PC-9 (cell line): ENCODE results near the gene ALAD. TPM values are rescaled to one million over a fixed set of nuclear protein-coding genes. Genes with fewer than 3 reads are reported as not detected.
"Not testable (repeated sequence)": the region's sequence is repeated elsewhere in the genome, so short reads cannot be mapped to it uniquely, and the experiment has no call there.

Source experiments
- BruUV-seq: library from RNA; stranded (reverse); fragments of 400-500 nt; replicated peaks from 2 replicates; lab custom pipeline; 2021; lab: Mats Ljungman, UMichigan
- CTCF ChIA-PET: fragments of 300-600 bp; sonication (Branson Sonifier 250); formaldehyde crosslinking; loops from one replicate; lab custom pipeline; 2022; ENCODE audit warnings: antibody characterized with exemption; lab: Charles Lee
- POLR2A ChIA-PET: fragments of 300-600 bp; sonication (Branson Sonifier 250); formaldehyde crosslinking; loops from one replicate; lab custom pipeline; 2022; ENCODE audit warnings: antibody characterized with exemption; ENCODE audit not compliant: unreplicated experiment; lab: Charles Lee
- DNase-seq, 2 experiments: peaks; one replicate each; pipeline versions ENCODE4 v3.0.0 to v3.0.0-alpha.2; 2015 to 2022; ENCODE audit warnings: mixed read lengths in 1 of 2
- H2AFZ ChIP-seq: fragments of 200-600 bp; sonication (generic); 2 replicates; pipeline ENCODE4 v1.8.1; 2017; ENCODE audit warnings: antibody characterized with exemption
- H3F3A ChIP-seq: fragments of 200-600 bp; sonication (generic); 2 replicates; pipeline ENCODE4 v1.8.1; 2017; ENCODE audit warnings: antibody characterized with exemption, mild to moderate bottlenecking, low read depth; ENCODE audit not compliant: insufficient read depth
- H3K27ac ChIP-seq: fragments of 200-600 bp; sonication (generic); 2 replicates; pipeline ENCODE4 v1.6.1; 2016; ENCODE audit warnings: mixed run types
- H3K27me3 ChIP-seq: fragments of 200-600 bp; sonication (generic); 2 replicates; pipeline ENCODE4 v1.6.1; 2016; ENCODE audit warnings: low read depth, mixed run types; ENCODE audit not compliant: insufficient read depth
- H3K36me3 ChIP-seq: fragments of 200-600 bp; sonication (generic); 2 replicates; pipeline ENCODE4 v1.6.1; 2016; ENCODE audit warnings: low read depth, mixed run types
- H3K4me1 ChIP-seq: fragments of 200-600 bp; sonication (generic); replicated peaks from 2 replicates; pipeline ENCODE4 v1.6.1; 2016; ENCODE audit warnings: mixed run types; ENCODE audit not compliant: insufficient read depth
- H3K4me2 ChIP-seq: fragments of 200-600 bp; sonication (generic); 2 replicates; pipeline ENCODE4 v1.6.1; 2017; ENCODE audit warnings: mixed run types
- H3K4me3 ChIP-seq: fragments of 200-600 bp; sonication (generic); 2 replicates; pipeline ENCODE4 v1.6.1; 2016; ENCODE audit warnings: mixed run types
- H3K79me2 ChIP-seq: fragments of 200-600 bp; sonication (generic); 2 replicates; pipeline ENCODE4 v1.6.1; 2017; ENCODE audit warnings: low read depth, mixed run types
- H3K9me2 ChIP-seq: fragments of 200-600 bp; sonication (generic); 2 replicates; pipeline ENCODE4 v1.8.1; 2017; ENCODE audit warnings: mild to moderate bottlenecking; ENCODE audit not compliant: insufficient read depth
- H3K9me3 ChIP-seq: fragments of 200-600 bp; sonication (generic); 2 replicates; pipeline ENCODE4 v1.8.1; 2016; ENCODE audit warnings: low read depth; ENCODE audit not compliant: insufficient read depth
- H4K20me1 ChIP-seq: fragments of 200-600 bp; sonication (generic); 2 replicates; pipeline ENCODE4 v1.8.1; 2017; ENCODE audit not compliant: insufficient read depth
- CTCF ChIP-seq: fragments of 200-600 bp; sonication (generic); conservative IDR thresholded peaks from 2 replicates; pipeline ENCODE4 v1.6.1; 2017; ENCODE audit warnings: mixed run types, antibody characterized with exemption, mild to moderate bottlenecking, moderate library complexity
- EZH2 ChIP-seq: fragments of 200-600 bp; sonication (generic); IDR thresholded peaks from 2 replicates; pipeline ENCODE4 v1.8.0; 2017; ENCODE audit warnings: antibody characterized with exemption, low read depth
- intact Hi-C: fragments of 100-400 bp; cut with micrococcal nuclease; formaldehyde crosslinking; loops from one replicate; pipeline ENCODE4 v1.10.0; 2022; ENCODE audit not compliant: unreplicated experiment
- total RNA-seq: library from RNA; stranded (reverse); gene quantifications from 2 replicates; pipeline ENCODE4 v1.2.3, GENCODE V29; 2021

ALAD gene
- total RNA-seq, 1 experiment from 2014 or later = 42.7 TPM

- intact Hi-C loops = loop anchor here (1.0 kb wide), 1 partner anchor 19 kb away; the partner anchor contains the start of gene ALAD
- peak overlapping the region; percentile 25; the same call in 1 of the 2 replicates for H2AFZ ChIP-seq
- no peaks in the 10 kb centered on the region for H3K36me3 ChIP-seq
Measured at GRCh38 chr9:113381909-113382411, 19.1 kb downstream of the ALAD start.

GRCh38 chr9:113381441-113381840 is 19.6 kb downstream of the ALAD start:
- H3F3A ChIP-seq = peaks cover 11% of the 10 kb centered on the region; the same call in 1 of the 2 replicates
- H3K27me3 ChIP-seq, H2AFZ ChIP-seq, DNase-seq, POLR2A ChIA-PET, H3K9me3 ChIP-seq, intact Hi-C loops, H3K36me3 ChIP-seq, H3K79me2 ChIP-seq, H4K20me1 ChIP-seq, H3K4me3 ChIP-seq, BruUV-seq, H3K9me2 ChIP-seq: not testable (repeated sequence)
- CTCF ChIA-PET = interaction anchor here (0.6 kb wide), 1 partner anchor 20 kb away, joined by 4 read pairs; the partner anchor contains the start of gene ALAD
- H3K4me2 ChIP-seq = peak overlapping the region; percentile 66
- H3K27ac ChIP-seq = peak overlapping the region; percentile 91
- peaks cover 33% of the 10 kb centered on the region for H3K4me1 ChIP-seq

More at GRCh38 chr9:113381909-113382411, 19.1 kb downstream of the ALAD start:
- H3K9me3 ChIP-seq = no peaks in the 10 kb centered on the region
- H3K79me2 ChIP-seq = no peaks in the 10 kb centered on the region
- no TSS peak for BruUV-seq
- H3K27me3 ChIP-seq = no peaks in the 10 kb centered on the region
- ChIA-PET POLR2A (no interaction called here), CTCF (interaction anchor here (0.6 kb wide), 1 partner anchor 19 kb away, joined by 4 read pairs; the partner anchor contains the start of gene ALAD)
- peak overlapping the region; percentile 91 for H3K27ac ChIP-seq
- H3F3A ChIP-seq = peaks cover 11% of the 10 kb centered on the region; the same call in 1 of the 2 replicates
- no peaks in the 10 kb centered on the region for H4K20me1 ChIP-seq
- DNase-seq = peak; percentile 67 to 74
- no peaks in the 10 kb centered on the region for H3K9me2 ChIP-seq
- peaks cover 33% of the 10 kb centered on the region for H3K4me1 ChIP-seq
- TF ChIP-seq EZH2 = no peak
- no peak for TF ChIP-seq CTCF
- no peak overlapping the region for H3K4me3 ChIP-seq
- peak overlapping the region; percentile 66 for H3K4me2 ChIP-seq

- BruUV-seq = no TSS peak
- peak overlapping the region; percentile 66 for H3K4me2 ChIP-seq
- no peaks in the 10 kb centered on the region for H3K9me2 ChIP-seq
- ChIA-PET POLR2A (no interaction called here), CTCF (no interaction called here)
- H3K4me1 ChIP-seq = peaks cover 33% of the 10 kb centered on the region
- no peaks in the 10 kb centered on the region for H4K20me1 ChIP-seq
- no peak overlapping the region for H3K4me3 ChIP-seq
- peak; percentile 60 to 72 for DNase-seq
- no peaks in the 10 kb centered on the region; the same call in 1 of the 2 replicates for H3K79me2 ChIP-seq
- H3K27me3 ChIP-seq = no peaks in the 10 kb centered on the region
- H3K36me3 ChIP-seq = no peaks in the 10 kb centered on the region
- TF ChIP-seq EZH2 (no peak), CTCF (no peak)
- H3F3A ChIP-seq = peaks cover 11% of the 10 kb centered on the region; the same call in 1 of the 2 replicates
- peak overlapping the region; percentile 30; the same call in 1 of the 2 replicates for H2AFZ ChIP-seq
- intact Hi-C loops = no loop called here
- no peaks in the 10 kb centered on the region for H3K9me3 ChIP-seq
- H3K27ac ChIP-seq = peak overlapping the region; percentile 91
Measured at GRCh38 chr9:113380869-113381378, 20.2 kb downstream of the ALAD start.

GRCh38 chr9:113379829-113380210 is 21.3 kb downstream of the ALAD start:
- Histone ChIP-seq H3K79me2 (peaks cover 11% of the 10 kb centered on the region), H3F3A (peaks cover 11% of the 10 kb centered on the region; the same call in 1 of the 2 replicates), H3K4me1 (peaks cover 37% of the 10 kb centered on the region)
- DNase-seq, H3K27ac ChIP-seq, H2AFZ ChIP-seq, H3K9me3 ChIP-seq, CTCF ChIA-PET, H3K27me3 ChIP-seq, POLR2A ChIA-PET, intact Hi-C loops, H3K36me3 ChIP-seq, H4K20me1 ChIP-seq, H3K9me2 ChIP-seq, H3K4me2 ChIP-seq, BruUV-seq, H3K4me3 ChIP-seq: not testable (repeated sequence)

GRCh38 chr9:113379094-113379828 is 21.8 kb downstream of the ALAD start:
- peaks cover 11% of the 10 kb centered on the region; the same call in 1 of the 2 replicates for H3F3A ChIP-seq
- H3K9me3 ChIP-seq, H3K4me3 ChIP-seq, H3K27ac ChIP-seq, intact Hi-C loops, H3K36me3 ChIP-seq, H3K4me2 ChIP-seq, POLR2A ChIA-PET, H3K9me2 ChIP-seq, H4K20me1 ChIP-seq, BruUV-seq, H2AFZ ChIP-seq, H3K27me3 ChIP-seq, CTCF ChIA-PET, DNase-seq: not testable (repeated sequence)
- peaks cover 37% of the 10 kb centered on the region for H3K4me1 ChIP-seq
- H3K79me2 ChIP-seq = peaks cover 12% of the 10 kb centered on the region
